ENCODE results near the gene CCDC73. TPM values are rescaled to one million over a fixed set of nuclear protein-coding genes. Genes with fewer than 3 reads are reported as not detected.
"Not testable (repeated sequence)": the region's sequence is repeated elsewhere in the genome, so short reads cannot be mapped to it uniquely, and the experiment has no call there.

Gene CCDC73
- total RNA-seq, 1 donor from 2014 or later = not detected

- DNase-seq = no peak
- no peak for ATAC-seq
- TF ChIP-seq CTCF (IDR thresholded peaks at IDR 0.05) = no peak
- Histone ChIP-seq H3K4me1 (no peaks in the 10 kb centered on the region), H3K4me3 (no peak overlapping the region), H3K27ac (no peak overlapping the region), H3K36me3 (no peaks in the 10 kb centered on the region), H3K27me3 (no peaks in the 10 kb centered on the region), H3K9me3 (no peaks in the 10 kb centered on the region)
- intact Hi-C loops (cut with DNase I) = no loop called here
These were observed 72.2 kb downstream of the CCDC73 start for GRCh38 chr11:32722255-32722654.

GRCh38 chr11:32713496-32713895 is 81.0 kb downstream of the CCDC73 start:
- Histone ChIP-seq H3K36me3 (no peaks in the 10 kb centered on the region), H3K4me3 (no peak overlapping the region), H3K9me3 (no peaks in the 10 kb centered on the region), H3K4me1 (no peaks in the 10 kb centered on the region), H3K27me3 (no peaks in the 10 kb centered on the region), H3K27ac (no peak overlapping the region)
- DNase-seq = no peak
- TF ChIP-seq CTCF (IDR thresholded peaks at IDR 0.05) = no peak
- intact Hi-C loops (cut with DNase I) = no loop called here
- no peak for ATAC-seq

GRCh38 chr11:32708978-32709377 is 85.5 kb downstream of the CCDC73 start:
- H3K36me3 ChIP-seq; H3K27me3 ChIP-seq; DNase-seq; intact Hi-C loops (cut with DNase I); H3K4me3 ChIP-seq; ATAC-seq; H3K4me1 ChIP-seq; H3K9me3 ChIP-seq; H3K27ac ChIP-seq: not testable (repeated sequence)

- Histone ChIP-seq H3K9me3 (no peaks in the 10 kb centered on the region), H3K4me3 (no peak overlapping the region), H3K27me3 (no peaks in the 10 kb centered on the region), H3K4me1 (no peaks in the 10 kb centered on the region), H3K27ac (no peak overlapping the region), H3K36me3 (no peaks in the 10 kb centered on the region)
- ATAC-seq = no peak
- intact Hi-C loops (cut with DNase I) = no loop called here
- DNase-seq = no peak
- no peak for TF ChIP-seq CTCF (IDR thresholded peaks at IDR 0.05)
These were observed 87.3 kb downstream of the CCDC73 start for GRCh38 chr11:32706985-32707741.

- intact Hi-C loops (cut with DNase I) = no loop called here
- no peaks in the 10 kb centered on the region for H3K4me1 ChIP-seq
- DNase-seq (no peak), ATAC-seq (no peak)
- H3K27ac ChIP-seq = no peak overlapping the region
- no peak for TF ChIP-seq CTCF (IDR thresholded peaks at IDR 0.05)
- H3K36me3 ChIP-seq = no peaks in the 10 kb centered on the region
- no peaks in the 10 kb centered on the region for H3K9me3 ChIP-seq
- no peak overlapping the region for H3K4me3 ChIP-seq
- no peaks in the 10 kb centered on the region for H3K27me3 ChIP-seq
These were observed 89.0 kb downstream of the CCDC73 start for GRCh38 chr11:32705309-32706033.

- no peaks in the 10 kb centered on the region for H3K4me1 ChIP-seq
- H3K9me3 ChIP-seq = no peaks in the 10 kb centered on the region
- TF ChIP-seq CTCF (IDR thresholded peaks at IDR 0.05) = no peak
- H3K27ac ChIP-seq = no peak overlapping the region
- no peak overlapping the region for H3K4me3 ChIP-seq
- DNase-seq (no peak), ATAC-seq (no peak)
- intact Hi-C loops (cut with DNase I) = no loop called here
- H3K36me3 ChIP-seq = no peaks in the 10 kb centered on the region
- no peaks in the 10 kb centered on the region for H3K27me3 ChIP-seq
These were observed 89.7 kb downstream of the CCDC73 start for GRCh38 chr11:32704775-32705174.

All from upper lobe of right lung (tissue), 1 donor.